SK-MEL-5 (cell line): ENCODE measurements around the gene MATN3. TPM values are rescaled to one million over a fixed set of nuclear protein-coding genes. Genes with fewer than 3 reads are reported as not detected.

ENCODE experiments used
- DNase-seq: peaks from one replicate; pipeline ENCODE4 v3.0.0-alpha.2; 2016; ENCODE audit warnings: low read depth, low spot score
- in situ Hi-C: cut with HindIII; loops from 2 replicates; pipeline ENCODE4 v1.10.0; 2016; ENCODE audit warnings: low sequenced_read_pairs, high pct_unique_total_duplicates, low pct_unique_long_range_greater_than_20kb
- total RNA-seq: library from RNA; depleted of rRNA; stranded (reverse); fragments of >200 nt; shearing (Covaris generic); gene quantifications from 2 replicates; pipeline ENCODE4 v1.2.3, GENCODE V29; 2014

MATN3 gene
- total RNA-seq, 1 experiment from 2014 or later, result 0.34 TPM

- DNase-seq, result no peak
- in situ Hi-C loops, result no loop called here
These were observed 820 bp upstream of the MATN3 start for GRCh38 chr2:20013126-20013849.

DNA sequence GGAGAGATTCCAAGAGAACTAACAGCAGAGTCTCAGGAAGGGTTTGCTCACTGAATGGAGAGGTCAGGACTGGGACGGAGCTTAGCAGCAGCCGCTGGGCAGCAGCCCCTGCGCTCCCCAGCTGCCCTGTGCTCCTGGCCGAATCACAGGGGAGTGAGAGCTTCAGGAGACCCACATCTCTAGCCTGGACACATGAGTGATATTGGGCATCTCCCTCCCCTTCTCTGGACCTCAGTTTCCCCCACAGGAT, 511 bp downstream of the MATN3 start:
- no peak for DNase-seq
- in situ Hi-C loops, result no loop called here

GRCh38 chr2:20011276-20012031, 1.0 kb downstream of the MATN3 start:
- no peak for DNase-seq
- in situ Hi-C loops, result no loop called here

- in situ Hi-C loops, result no loop called here
- DNase-seq, result no peak
These were observed 3.8 kb downstream of the MATN3 start for GRCh38 chr2:20008703-20009102.

GRCh38 chr2:20005891-20006470, 6.5 kb downstream of the MATN3 start:
- DNase-seq, result no peak
- in situ Hi-C loops, result no loop called here

GRCh38 chr2:20005067-20005627, 7.3 kb downstream of the MATN3 start:
- no peak for DNase-seq
- in situ Hi-C loops, result no loop called here

DNA sequence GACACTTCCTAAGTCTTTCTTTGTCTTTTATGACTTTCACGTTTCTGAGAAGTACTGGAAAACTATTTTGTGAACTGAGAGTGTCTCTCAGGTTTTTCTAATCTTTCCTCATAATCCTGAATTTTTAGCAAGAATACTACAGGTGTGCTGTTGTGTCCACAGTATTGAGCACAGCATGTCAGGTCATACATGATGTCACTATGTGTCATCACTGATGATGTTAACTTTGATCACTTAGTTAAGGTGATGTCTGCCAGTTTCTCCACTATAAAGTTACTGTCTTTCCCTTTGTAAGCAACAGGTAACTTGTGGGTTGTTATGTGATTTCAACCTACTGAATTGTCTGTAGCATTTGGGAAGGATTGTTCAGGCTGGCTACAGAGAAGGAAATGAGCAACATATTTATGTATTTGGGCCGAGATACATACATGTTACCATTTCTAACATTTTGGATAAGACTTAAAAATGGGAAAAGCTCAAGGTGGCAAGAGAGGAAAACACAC, 11.1 kb downstream of the MATN3 start:
- in situ Hi-C loops, result no loop called here
- no peak for DNase-seq

DNA sequence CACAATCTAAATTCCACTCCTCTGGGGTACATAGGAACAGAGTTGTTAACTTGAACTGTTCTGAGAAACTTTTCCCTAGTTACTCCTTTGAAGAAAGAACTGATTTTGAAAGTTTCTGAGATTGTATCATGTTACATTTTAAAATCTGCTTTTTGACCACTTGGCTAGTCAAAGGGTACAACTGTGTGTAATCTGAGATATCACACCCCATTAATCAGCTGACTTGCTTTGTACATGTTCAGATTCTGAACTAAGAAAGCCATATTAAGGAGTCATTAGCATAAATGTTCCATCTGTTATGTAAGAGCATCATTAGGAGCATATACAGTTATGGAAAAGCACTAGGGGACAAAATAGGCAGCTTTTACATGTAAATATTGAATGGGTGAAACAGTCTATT, 18.7 kb downstream of the MATN3 start:
- in situ Hi-C loops, result no loop called here
- DNase-seq, result no peak

- in situ Hi-C loops, result no loop called here
These were observed 20.6 kb downstream of the MATN3 start for GRCh38 chr2:19991895-19992294.

DNA sequence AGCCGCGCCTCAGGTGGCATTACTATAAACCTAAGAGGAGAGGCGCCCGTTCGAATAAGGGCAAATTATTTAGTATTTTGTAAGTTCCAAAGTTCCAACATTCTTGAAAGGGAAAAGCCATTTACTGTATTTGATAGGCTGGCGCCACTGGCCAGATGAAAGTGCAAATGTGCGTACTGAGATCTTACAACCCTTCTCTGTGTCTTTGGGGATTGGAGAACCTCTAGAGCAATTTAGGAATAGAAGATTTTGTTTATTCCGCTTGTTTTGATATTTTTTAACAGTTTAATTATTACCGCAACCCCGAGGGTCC, 22.1 kb downstream of the MATN3 start:
- DNase-seq, result no peak
- in situ Hi-C loops, result no loop called here

More at GRCh38 chr2:19991895-19992294, 20.6 kb downstream of the MATN3 start:
- no peak for DNase-seq

GRCh38 chr2:19989667-19990415, 22.6 kb downstream of the MATN3 start, which contains the start of gene WDR35:
Gene WDR35, minus strand, starts transcription at chr2:19990105. Its CDS starts 90 bp downstream, at chr2:19990015.
- peak; percentile 92 for DNase-seq
- in situ Hi-C loops, result no loop called here

- DNase-seq, result no peak
- in situ Hi-C loops, result no loop called here
These were observed 23.2 kb downstream of the MATN3 start for GRCh38 chr2:19989342-19989666.

DNA sequence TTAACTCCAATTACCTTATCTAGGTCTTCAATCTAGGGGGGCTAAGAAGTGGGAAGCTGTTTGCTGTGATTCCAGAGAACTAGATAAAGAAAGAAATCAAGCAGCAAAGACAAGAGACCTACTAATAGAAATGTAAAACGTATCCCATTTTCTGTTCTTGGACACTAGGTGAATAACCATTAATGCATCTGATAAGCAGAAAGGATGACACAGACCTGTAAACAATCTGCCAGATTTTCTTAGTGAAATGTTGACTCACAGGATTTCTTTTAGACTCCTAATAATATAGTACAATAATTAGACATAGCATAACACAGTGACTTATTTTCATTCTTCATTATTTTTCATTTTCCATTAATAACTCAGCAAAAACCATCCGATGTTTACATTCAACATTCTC, 23.9 kb downstream of the MATN3 start:
- no peak for DNase-seq
- in situ Hi-C loops, result no loop called here

DNA sequence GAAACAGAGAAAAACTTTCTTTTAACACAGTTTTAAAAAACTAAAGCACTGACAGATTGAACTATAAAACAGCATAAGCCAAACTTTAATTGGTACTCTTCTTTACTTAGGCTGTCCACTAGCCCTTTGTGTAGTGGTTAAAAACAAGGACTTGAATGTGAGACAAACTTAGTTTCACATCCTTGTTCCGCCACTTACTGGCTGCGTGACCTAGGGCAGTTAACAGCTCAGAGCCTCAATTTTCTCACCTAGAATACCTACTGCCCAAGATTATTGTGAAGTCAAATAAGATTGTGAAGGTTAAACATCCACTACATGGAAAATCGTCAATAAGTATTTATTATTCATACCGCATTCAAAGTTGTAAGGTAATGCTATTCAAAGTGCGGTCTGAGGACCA, 24.5 kb downstream of the MATN3 start:
- in situ Hi-C loops, result no loop called here
- no peak for DNase-seq

GRCh38 chr2:19982268-19982667, 30.2 kb downstream of the MATN3 start:
- in situ Hi-C loops, result no loop called here
- no peak for DNase-seq

- in situ Hi-C loops, result no loop called here
- no peak for DNase-seq
These were observed 32.5 kb downstream of the MATN3 start for GRCh38 chr2:19979932-19980331.

DNA sequence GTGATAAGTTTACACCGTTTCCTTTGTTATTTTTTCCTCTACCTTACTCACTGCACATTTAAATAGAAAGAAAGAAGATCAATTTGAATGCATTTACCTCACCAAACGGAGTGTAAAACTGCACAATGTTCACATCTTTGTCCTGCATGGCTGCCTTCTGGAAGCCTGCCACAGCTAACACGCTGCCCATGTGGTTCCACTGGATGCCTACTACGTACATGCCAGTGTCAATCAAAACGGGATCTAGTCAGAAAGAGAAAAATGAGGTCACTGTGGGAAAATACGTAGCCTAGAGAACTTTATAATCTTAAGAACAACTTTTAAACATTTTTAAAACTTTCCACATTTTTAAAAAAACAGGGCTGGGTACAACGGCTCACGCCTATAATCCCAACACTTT, 39.0 kb downstream of the MATN3 start:
- no peak for DNase-seq

DNA sequence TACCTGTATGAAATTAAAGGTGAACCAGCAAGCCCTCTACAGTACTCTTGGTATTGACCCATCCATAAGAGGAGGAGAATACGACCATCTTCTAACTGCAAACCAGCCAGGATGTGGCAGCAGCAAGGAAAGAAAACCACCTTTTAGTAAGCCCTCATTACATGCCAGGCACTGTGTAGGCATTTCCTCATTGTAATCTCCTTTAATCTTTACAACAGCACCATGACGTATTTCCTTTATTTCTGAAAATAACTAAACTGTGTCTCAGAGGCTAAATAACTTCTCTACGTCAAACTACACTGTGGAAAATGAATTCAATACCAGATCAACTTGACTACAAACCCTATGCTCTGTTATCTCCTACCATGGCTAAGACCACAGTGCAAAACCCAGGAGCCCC, 40.8 kb downstream of the MATN3 start:
- DNase-seq, result no peak
- in situ Hi-C loops, result no loop called here

More for the DNA sequence above, 39.0 kb downstream of the MATN3 start:
- in situ Hi-C loops, result no loop called here
